Measurements from ENCODE around the gene RFTN1. TPM values are rescaled to one million over a fixed set of nuclear protein-coding genes. Genes with fewer than 3 reads are reported as not detected.

The RFTN1 gene
- total RNA-seq, 4 donors from 2014 or later, result 113 to 137 (median 122) TPM

DNA sequence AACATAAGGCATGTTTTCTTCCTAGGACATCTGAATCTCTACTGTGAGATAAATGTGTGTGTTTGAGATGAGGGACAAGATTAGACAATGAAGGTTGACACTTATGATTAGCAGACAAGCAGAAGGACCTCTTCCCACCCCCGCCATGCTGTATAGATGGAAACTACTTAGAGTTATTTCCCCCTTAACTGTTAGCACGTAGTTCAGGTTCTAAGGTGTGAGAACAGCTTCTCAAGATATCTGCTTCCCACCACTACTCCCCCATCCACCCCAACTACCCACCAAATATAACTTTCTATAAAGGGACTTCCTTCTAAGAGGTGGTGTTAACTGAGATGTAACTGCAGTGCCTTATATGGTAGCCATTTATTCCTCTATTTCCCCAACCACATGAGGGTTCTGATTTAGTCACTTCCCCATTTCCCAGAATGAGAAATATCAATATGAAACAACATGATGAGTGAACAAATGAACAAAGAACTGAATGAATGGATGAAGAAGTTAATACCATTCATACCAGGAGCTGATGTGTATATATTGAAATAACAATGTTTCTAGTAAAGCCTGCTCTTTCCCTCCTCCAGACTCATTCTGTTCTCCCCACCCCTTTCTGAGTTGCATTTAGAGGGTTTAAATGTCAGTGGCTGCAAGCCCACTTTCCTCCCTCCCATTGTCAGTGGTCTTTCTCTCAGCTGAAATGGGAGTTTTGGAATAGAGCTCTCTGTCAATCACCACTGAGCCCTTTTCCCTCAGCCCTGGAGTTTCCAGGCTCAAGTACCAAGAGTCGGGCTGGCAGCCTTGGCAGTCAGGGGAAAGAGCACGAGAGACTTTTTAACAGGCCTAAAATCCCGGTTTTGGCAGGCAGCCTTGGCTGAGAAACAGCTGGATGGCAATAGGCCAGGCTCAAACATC, 7.7 kb upstream of the RFTN1 start:
- H3K36me3 ChIP-seq, result no peaks in the 10 kb centered on the region

GRCh38 chr3:16520241-16520969, 6.9 kb upstream of the RFTN1 start:
- DNase-seq (ENCODE audit: low spot score in 2 of 2), result no peak
- no peaks in the 10 kb centered on the region for H3K27me3 ChIP-seq
- H3K4me1 ChIP-seq, result peaks cover 0 to 31% (median 10%) of the 10 kb centered on the region in 4 donors
- H3K27ac ChIP-seq, result no peak overlapping the region
- H3K4me3 ChIP-seq, result no peak overlapping the region
- H3K36me3 ChIP-seq, result no peaks in the 10 kb centered on the region
- peaks cover 0 to 11% (median 0%) of the 10 kb centered on the region in 4 donors for H3K9me3 ChIP-seq
- TF ChIP-seq EP300 (IDR thresholded peaks at IDR 0.05) (no peak), POLR2A (IDR thresholded peaks at IDR 0.05) (no peak)
- TF ChIP-seq, protein P1, sequence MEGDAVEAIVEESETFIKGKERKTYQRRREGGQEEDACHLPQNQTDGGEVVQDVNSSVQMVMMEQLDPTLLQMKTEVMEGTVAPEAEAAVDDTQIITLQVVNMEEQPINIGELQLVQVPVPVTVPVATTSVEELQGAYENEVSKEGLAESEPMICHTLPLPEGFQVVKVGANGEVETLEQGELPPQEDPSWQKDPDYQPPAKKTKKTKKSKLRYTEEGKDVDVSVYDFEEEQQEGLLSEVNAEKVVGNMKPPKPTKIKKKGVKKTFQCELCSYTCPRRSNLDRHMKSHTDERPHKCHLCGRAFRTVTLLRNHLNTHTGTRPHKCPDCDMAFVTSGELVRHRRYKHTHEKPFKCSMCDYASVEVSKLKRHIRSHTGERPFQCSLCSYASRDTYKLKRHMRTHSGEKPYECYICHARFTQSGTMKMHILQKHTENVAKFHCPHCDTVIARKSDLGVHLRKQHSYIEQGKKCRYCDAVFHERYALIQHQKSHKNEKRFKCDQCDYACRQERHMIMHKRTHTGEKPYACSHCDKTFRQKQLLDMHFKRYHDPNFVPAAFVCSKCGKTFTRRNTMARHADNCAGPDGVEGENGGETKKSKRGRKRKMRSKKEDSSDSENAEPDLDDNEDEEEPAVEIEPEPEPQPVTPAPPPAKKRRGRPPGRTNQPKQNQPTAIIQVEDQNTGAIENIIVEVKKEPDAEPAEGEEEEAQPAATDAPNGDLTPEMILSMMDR (IDR thresholded peaks at IDR 0.05), result no peak
- 58 to 79% methylated on average over 6 of the region's 6 CpGs for WGBS, 2 donors

More for the DNA sequence above, 7.7 kb upstream of the RFTN1 start:
- no peaks in the 10 kb centered on the region for H3K27me3 ChIP-seq
- TF ChIP-seq EP300 (IDR thresholded peaks at IDR 0.05) (no peak), POLR2A (IDR thresholded peaks at IDR 0.05) (no peak)
- TF ChIP-seq, protein P1 (IDR thresholded peaks at IDR 0.05), result no peak
- no peak overlapping the region for H3K27ac ChIP-seq
- peaks cover 0 to 23% (median 10%) of the 10 kb centered on the region in 4 donors for H3K4me1 ChIP-seq
- WGBS, 2 donors, result 38 to 41% methylated on average over 5 of the region's 5 CpGs
- H3K4me3 ChIP-seq, result no peak overlapping the region
- no peak for DNase-seq (ENCODE audit: low spot score in 2 of 2)
- peaks cover 0 to 11% (median 0%) of the 10 kb centered on the region in 4 donors for H3K9me3 ChIP-seq

DNA sequence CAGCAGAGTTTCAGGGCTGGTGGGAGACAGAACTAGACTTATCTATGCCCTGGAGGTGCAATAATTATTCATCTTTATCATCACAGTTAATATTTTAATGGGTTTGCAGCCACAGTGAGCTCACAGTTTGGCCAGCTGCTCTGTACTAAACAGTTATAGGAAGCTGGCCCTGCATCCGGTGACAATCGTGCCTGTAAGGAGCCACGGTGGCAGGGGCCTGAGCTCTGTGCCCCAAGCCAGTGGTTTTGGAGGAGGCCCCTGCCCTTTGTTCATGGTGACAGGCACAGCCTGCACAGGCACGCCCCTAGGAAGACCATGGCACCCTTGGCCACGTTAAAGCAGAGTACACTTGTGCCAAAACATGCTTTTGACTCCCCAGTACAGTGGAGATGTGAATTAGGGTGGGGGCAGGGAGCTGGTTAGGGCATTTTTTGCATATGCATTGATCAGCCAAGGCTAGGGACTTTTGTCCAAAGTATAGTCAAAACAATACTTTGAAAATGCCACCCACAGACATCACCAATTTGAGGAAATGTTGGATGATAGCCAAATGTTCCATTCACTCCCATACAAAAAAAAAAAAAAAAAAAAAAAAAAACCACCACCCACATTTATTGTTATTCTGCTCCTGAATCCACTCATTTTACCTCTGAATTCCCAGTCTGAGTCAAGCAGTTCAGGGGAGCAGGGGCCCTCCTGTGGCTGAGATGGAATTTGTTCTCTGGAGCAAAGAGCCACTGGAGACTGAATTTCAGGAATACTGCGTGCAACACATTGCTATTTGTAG, 3.4 kb upstream of the RFTN1 start:
- H3K4me3 ChIP-seq, result no peak overlapping the region
- peak overlapping the region in 2 of 4 donors; percentile 66 to 67 for H3K27ac ChIP-seq
- H3K36me3 ChIP-seq, result no peaks in the 10 kb centered on the region
- H3K4me1 ChIP-seq, result peaks cover 0 to 54% (median 16%) of the 10 kb centered on the region in 4 donors
- H3K27me3 ChIP-seq, result no peaks in the 10 kb centered on the region
- 26 to 29% methylated on average over 5 to 6 of the region's 6 CpGs for WGBS, 2 donors
- no peaks in the 10 kb centered on the region for H3K9me3 ChIP-seq
- DNase-seq (ENCODE audit: low spot score in 2 of 2), result peak in 1 of 2 donors; percentile 20
- no peak for TF ChIP-seq POLR2A (IDR thresholded peaks at IDR 0.05)
- TF ChIP-seq EP300 (IDR thresholded peaks at IDR 0.05), result peak in 1 of 2 donors; percentile 27
- TF ChIP-seq, protein P1 (IDR thresholded peaks at IDR 0.05), result peak; percentile 23 to 54 (median 45)

GRCh38 chr3:16515885-16516420, 2.5 kb upstream of the RFTN1 start:
- 62 to 65% methylated on average over 11 of the region's 11 CpGs for WGBS, 2 donors
- H3K4me3 ChIP-seq, result no peak overlapping the region
- no peak for DNase-seq (ENCODE audit: low spot score in 2 of 2)
- H3K36me3 ChIP-seq, result no peaks in the 10 kb centered on the region
- H3K27ac ChIP-seq, result peak overlapping the region in 2 of 4 donors; percentile 62 to 66
- peaks cover 0 to 56% (median 23%) of the 10 kb centered on the region in 4 donors for H3K4me1 ChIP-seq
- H3K27me3 ChIP-seq, result no peaks in the 10 kb centered on the region
- no peaks in the 10 kb centered on the region for H3K9me3 ChIP-seq
- TF ChIP-seq, protein P1 (IDR thresholded peaks at IDR 0.05), result no peak
- no peak for TF ChIP-seq EP300 (IDR thresholded peaks at IDR 0.05)

Data from tibial nerve (tissue), 4 donors.